GM12875 (cell line): ENCODE results near the gene CRYBA4.
"Not testable (repeated sequence)": the region's sequence is repeated elsewhere in the genome, so short reads cannot be mapped to it uniquely, and the experiment has no call there.

ENCODE experiments used
- H3K4me3 ChIP-seq: one replicate; pipeline ENCODE4 v1.5.1; 2011; ENCODE audit warnings: low read depth, low read length, control low read depth
- TF ChIP-seq, protein P1 (sequence below): IDR thresholded peaks from 2 replicates; pipeline ENCODE4 v1.5.1; 2011; ENCODE audit warnings: low read depth, mild to moderate bottlenecking, control low read depth, inconsistent platforms, low read length, moderate library complexity, borderline replicate concordance; ENCODE audit not compliant: insufficient read depth

The CRYBA4 gene

DNA sequence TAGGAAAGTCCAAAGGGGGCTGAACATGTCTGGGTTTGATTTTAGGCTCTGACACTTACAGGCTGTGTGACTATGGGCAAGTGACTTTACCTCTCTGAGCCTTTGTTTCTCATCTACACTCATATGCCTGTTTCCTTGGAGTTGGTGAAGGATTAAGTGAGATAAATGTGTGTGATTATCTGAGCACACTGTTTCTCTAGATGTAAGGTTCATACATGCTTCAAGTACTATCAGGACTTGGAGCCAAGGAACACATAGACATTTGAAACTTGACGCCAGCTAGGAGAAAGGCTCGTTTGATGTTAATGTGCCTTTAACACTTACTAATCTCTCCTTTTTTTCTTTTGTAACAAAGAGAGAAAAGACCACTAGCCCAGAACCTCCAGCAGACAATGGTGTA is 13.6 kb upstream of the CRYBA4 start:
- no peak overlapping the region for H3K4me3 ChIP-seq
- TF ChIP-seq, protein P1, sequence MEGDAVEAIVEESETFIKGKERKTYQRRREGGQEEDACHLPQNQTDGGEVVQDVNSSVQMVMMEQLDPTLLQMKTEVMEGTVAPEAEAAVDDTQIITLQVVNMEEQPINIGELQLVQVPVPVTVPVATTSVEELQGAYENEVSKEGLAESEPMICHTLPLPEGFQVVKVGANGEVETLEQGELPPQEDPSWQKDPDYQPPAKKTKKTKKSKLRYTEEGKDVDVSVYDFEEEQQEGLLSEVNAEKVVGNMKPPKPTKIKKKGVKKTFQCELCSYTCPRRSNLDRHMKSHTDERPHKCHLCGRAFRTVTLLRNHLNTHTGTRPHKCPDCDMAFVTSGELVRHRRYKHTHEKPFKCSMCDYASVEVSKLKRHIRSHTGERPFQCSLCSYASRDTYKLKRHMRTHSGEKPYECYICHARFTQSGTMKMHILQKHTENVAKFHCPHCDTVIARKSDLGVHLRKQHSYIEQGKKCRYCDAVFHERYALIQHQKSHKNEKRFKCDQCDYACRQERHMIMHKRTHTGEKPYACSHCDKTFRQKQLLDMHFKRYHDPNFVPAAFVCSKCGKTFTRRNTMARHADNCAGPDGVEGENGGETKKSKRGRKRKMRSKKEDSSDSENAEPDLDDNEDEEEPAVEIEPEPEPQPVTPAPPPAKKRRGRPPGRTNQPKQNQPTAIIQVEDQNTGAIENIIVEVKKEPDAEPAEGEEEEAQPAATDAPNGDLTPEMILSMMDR: no peak

DNA sequence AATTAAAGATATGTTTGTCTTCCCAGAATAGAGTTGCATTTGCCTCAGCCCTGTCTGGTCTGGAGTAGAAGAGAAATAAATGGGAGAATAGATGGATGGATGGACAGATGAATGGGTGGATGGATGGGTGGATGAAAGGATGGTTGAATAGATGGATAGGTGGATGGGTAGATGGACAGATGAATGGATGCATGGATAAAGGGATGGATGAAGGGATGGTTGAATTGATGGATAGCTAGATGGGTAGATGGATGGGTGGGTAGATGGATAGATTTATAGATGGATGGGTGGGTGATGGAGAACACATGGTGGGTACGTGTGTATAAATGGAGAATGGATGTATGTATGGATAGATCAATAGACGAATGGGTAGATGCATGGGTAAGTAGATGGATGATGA is 12.5 kb upstream of the CRYBA4 start:
- TF ChIP-seq, protein P1: no peak

DNA sequence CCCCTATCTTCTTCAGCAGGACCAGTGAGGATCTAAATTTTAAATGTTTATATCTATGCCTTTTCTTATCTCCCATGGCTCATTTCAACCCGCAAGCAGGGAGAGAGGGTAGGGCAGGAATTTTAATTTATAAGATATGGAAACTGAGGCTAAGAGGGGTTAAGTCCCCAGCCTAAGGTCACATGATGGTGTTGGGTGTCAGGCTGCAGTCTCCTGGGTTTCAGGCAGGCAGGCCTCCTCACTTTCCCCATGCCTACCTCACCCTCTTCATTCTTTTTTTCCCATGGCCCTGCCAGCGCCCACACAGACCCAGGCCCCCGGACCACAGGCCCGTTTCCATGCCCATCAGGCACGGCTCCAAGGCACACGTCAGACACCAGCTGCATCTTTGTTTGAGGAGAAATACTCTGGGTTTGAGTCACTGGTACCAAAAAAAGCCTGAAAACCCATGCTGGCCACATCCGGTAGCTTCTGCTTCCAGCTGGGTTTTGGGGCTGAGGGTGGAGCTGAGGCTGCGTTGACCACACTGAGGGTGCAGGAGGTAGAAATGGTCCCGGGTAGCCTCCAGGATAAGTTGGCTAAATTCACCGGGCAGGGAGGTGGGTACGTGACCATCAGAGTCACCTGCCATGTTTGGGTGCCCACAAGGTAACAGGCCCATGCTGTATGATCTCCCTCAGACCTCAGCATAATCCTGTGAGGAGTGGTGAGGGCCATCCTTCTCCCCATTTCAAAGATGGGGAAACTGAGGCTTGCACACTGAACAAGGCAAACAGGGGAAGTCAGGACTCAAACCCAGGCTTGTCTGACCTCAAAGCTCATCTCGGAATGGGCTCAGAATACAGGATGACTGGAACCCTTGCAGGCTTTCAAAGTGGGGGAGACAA is 11.4 kb upstream of the CRYBA4 start:
- peak overlapping the region; percentile 23 for H3K4me3 ChIP-seq
- TF ChIP-seq, protein P1: no peak

More for the DNA sequence above, 12.5 kb upstream of the CRYBA4 start:
- no peak overlapping the region for H3K4me3 ChIP-seq

DNA sequence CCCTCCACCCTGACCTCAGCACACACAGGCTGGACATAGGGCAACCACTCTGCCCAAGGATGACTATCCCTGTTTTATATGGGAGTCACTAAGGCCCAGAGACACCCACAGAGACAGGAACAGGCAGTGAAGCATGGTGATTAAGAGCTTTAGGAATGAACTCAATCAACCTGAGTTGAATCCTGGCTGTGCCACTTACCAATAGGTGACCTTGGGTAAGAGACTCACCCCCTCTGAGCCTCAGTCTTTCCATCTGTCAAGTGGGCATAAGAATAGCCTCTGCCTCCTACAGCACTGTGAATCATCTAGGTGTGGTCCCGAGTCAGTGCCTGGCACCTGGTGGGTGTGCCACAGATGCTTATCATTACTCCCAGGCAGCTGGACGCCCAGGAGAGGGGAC is 10.8 kb upstream of the CRYBA4 start:
- H3K4me3 ChIP-seq: no peak overlapping the region
- TF ChIP-seq, protein P1: no peak

DNA sequence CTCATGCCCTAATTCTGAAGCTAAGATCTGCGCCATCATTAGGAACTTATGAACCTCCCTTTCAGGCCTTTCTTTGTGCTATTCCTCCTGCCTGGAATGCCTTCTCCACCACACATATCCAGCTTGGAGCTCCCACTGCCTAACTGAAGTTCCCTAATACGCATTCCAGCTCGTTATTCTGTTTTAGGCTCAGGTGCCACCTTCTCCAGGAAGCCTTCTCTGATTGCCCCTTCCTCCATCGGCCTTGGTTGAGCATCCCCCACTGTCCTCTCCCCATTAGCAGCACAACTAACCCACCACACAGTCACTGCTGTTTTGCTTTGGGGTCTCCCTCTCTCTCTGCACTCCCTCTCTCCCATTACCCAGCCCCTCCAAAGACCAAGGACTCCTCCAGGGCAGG is 9.1 kb upstream of the CRYBA4 start:
- TF ChIP-seq, protein P1: no peak
- no peak overlapping the region for H3K4me3 ChIP-seq

DNA sequence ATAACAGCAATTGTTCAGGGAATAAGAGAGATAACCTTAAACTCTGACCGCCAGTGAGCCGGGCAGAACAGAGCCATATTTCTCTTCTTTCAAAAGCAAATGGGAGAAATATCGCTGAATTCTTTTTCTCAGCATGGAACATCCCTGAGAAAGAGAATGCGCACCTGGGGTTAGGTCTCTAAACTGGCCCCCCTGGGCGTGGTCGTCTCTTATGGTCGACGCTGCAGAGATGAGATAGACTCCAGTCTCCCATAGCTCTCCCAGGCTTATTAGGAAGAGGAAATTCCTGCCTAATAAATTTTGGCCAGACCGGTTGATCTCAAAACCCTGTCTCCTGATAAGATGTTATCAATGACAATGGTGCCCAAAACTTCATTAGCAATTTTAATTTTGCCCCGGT is 8.0 kb upstream of the CRYBA4 start:
- not testable (repeated sequence) for H3K4me3 ChIP-seq

DNA sequence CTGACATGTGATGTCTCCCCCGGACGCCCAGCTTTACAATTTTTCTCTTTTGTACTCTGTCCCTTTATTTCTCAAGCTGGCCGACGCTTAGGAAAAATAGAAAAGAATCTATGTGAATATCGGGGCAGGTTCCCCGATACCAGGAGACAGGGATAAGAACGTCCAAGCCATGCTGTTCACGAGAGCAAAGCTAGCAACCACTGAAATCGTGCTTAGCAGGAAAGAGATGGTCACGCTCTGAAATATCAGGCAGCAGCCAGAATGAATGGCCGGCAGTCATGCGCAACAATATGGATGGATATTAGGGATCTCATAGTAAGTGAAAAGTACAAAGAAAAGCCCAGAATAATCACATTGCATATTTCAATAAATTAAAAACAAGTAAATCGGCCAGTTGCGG is 7.4 kb upstream of the CRYBA4 start:
- TF ChIP-seq, protein P1: no peak
- no peak overlapping the region for H3K4me3 ChIP-seq
